D721Med (cell line): Measurements from ENCODE around the gene UQCC2.

Experiments used
- DNase-seq: peaks from one replicate; pipeline ENCODE4 v3.0.0; 2011; ENCODE audit warnings: low spot score; ENCODE audit not compliant: insufficient read length
- FAIRE-seq: peaks from 2 replicates; lab custom pipeline; 2011; peaks lifted over from hg19 to GRCh38; lab: Jason Lieb, UNC
- CTCF ChIP-seq: IDR thresholded peaks from 2 replicates; pipeline ENCODE4 v1.5.1; 2012; ENCODE audit warnings: mild to moderate bottlenecking, control low read depth; ENCODE audit not compliant: insufficient read depth; ENCODE audit errors: missing control alignments

UQCC2 gene

GRCh38 chr6:33714385-33715040, 3.0 kb upstream of the UQCC2 start:
- TF ChIP-seq CTCF, result no peak
- no peak for FAIRE-seq
- no peak for DNase-seq

GRCh38 chr6:33713786-33714185, 2.3 kb upstream of the UQCC2 start:
- no peak for TF ChIP-seq CTCF
- DNase-seq (no peak), FAIRE-seq (no peak)

GRCh38 chr6:33712914-33713313, 1.4 kb upstream of the UQCC2 start:
- no peak for TF ChIP-seq CTCF
- FAIRE-seq (no peak), DNase-seq (no peak)

DNA sequence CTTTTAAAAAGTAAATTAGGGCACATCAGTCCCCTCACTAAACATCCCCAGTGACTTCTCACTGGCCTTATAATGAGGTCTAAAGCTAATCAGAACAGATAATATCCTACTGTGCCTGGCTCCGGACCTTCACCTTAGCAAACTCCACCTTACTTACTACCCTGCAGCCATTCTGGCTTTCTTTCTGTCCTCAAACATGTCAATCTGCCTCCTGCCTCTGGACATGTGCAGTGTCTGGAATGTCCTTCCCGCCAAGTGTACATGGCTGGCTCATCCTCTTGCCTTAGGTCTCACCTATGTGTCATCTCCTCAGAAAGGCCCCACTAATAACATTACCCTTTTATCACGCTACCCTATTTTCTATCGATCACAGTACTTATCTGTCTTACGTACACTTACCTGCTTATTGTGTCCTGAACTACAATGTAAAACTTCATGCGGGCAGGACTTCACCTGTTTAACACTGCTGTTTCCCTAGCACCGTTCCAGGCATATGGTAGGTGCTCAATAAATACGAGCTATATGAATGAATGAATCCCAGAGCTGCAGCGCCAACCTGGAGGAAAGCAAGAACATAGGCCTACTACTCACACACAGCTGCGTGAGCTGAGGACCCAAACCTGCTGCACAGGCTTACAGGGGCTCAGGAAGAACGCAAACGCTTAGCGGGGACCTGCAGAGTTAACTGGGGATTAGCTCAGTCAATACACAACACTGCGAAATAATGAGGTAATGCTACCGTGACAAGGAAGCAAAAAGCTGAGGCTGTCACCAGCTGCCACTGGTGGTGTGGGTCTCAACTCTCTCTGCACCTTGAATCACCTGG, 991 bp downstream of the UQCC2 start:
- FAIRE-seq, result no peak
- no peak for TF ChIP-seq CTCF
- DNase-seq, result no peak

- FAIRE-seq (no peak), DNase-seq (no peak)
- TF ChIP-seq CTCF, result no peak
These were observed 1.8 kb downstream of the UQCC2 start for GRCh38 chr6:33709605-33710295.

DNA sequence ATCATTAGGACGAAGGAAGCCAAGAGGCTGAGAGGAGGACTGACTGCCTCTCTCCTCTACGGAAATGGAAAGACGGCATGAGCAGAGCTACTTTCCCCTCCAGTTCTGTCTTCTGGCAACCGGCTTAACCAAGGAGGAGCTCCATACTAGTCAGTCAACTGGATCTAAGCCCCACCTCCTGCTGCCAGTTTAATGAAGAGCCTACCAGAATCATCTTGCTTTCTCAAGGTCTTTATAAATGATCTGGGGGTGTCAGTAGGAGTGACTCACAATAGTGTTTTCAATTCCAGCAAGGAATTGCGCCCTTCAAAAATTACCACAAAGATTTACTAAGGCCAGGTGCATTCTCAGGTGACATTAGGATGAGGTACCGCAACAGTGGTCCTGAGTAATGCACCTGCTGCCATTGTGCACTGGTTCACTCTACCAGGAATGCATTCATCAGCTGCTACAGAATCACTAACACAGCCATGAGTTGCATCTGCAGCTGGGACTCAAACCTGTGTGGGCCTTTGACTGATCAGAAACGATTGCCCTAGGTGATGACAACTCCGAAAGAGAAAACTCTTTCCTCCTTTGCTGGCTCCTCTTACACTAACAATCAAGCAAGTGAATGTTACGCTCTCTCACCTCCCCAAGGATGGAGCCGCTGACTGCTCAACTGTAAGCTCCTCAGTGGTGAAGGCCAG, 2.8 kb downstream of the UQCC2 start:
- FAIRE-seq (no peak), DNase-seq (no peak)
- no peak for TF ChIP-seq CTCF
